Left ventricle myocardium inferior (tissue), 1 donor: ENCODE results near the gene PLEKHH3. TPM values are rescaled to one million over a fixed set of nuclear protein-coding genes. Genes with fewer than 3 reads are reported as not detected.

Experiments
- DNase-seq: peaks from one replicate; pipeline ENCODE4 v3.0.0-alpha.2; 2020
- H3K27ac ChIP-seq: fragments of 200-600 bp; replicated peaks from 2 replicates; pipeline ENCODE4 v1.8.0; 2021
- H3K27me3 ChIP-seq: fragments of 200-600 bp; 2 replicates; pipeline ENCODE4 v1.8.0; 2021; ENCODE audit warnings: low read depth
- H3K36me3 ChIP-seq: fragments of 200-600 bp; 2 replicates; pipeline ENCODE4 v1.8.0; 2021
- H3K4me1 ChIP-seq: fragments of 200-600 bp; 2 replicates; pipeline ENCODE4 v1.8.0; 2021
- H3K4me3 ChIP-seq: fragments of 200-600 bp; 2 replicates; pipeline ENCODE4 v1.8.0; 2021; ENCODE audit warnings: mild to moderate bottlenecking, moderate library complexity
- H3K9me3 ChIP-seq: fragments of 200-600 bp; replicated peaks from 2 replicates; pipeline ENCODE4 v1.8.0; 2021
- intact Hi-C: fragments of 100-400 bp; cut with micrococcal nuclease; formaldehyde crosslinking; loops from one replicate; pipeline ENCODE4 v1.11.0; 2022
- total RNA-seq: library from RNA; stranded (reverse); fragmentation: NEBNext Ultra II Directional; extraction: Animal tissue kit (Norgen Biotek cat#: 25700); gene quantifications from one replicate; pipeline ENCODE4 v1.2.1, GENCODE V29; 2021
- TF ChIP-seq, protein P1 (sequence below): fragments of 200-600 bp; IDR thresholded peaks from 2 replicates; pipeline ENCODE4 v1.8.0; 2021; ENCODE audit warnings: antibody characterized with exemption, mild to moderate bottlenecking, borderline replicate concordance
- donor health status: DM: no; HTN: yes; CAD: no; lungs with severe emphysema.

The PLEKHH3 gene
- total RNA-seq, 1 donor from 2014 or later, result 21.5 TPM

- intact Hi-C loops, result no loop called here
- Histone ChIP-seq H3K36me3 (peaks cover 100% of the 10 kb centered on the region), H3K27ac (no peak overlapping the region)
Measured at GRCh38 chr17:42708588-42708987, 31.8 kb upstream of the PLEKHH3 start.

DNA sequence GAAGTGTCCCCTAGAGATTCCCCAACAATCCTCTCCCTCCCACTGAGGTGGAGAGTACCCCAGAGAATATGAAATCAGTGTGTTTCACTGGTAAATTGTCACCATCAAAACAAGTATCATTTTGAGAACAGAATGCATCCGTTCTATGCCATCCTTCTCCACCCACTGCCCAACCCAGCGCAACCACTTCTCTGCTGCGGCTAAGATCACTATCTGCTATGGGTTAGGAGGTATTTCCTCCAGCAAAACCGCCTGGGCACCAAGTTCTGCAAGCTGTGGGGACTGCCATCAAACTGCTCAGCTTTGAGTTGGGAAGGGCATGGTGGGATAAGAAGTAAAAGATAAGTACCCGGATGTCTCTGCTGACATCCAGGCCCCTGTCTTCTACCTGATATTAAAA lies 29.9 kb upstream of the PLEKHH3 start:
- no peak overlapping the region for H3K4me3 ChIP-seq
- no peaks in the 10 kb centered on the region for H3K27me3 ChIP-seq
- intact Hi-C loops, result no loop called here
- peaks cover 100% of the 10 kb centered on the region for H3K36me3 ChIP-seq
- H3K27ac ChIP-seq, result no peak overlapping the region
- TF ChIP-seq, protein P1, sequence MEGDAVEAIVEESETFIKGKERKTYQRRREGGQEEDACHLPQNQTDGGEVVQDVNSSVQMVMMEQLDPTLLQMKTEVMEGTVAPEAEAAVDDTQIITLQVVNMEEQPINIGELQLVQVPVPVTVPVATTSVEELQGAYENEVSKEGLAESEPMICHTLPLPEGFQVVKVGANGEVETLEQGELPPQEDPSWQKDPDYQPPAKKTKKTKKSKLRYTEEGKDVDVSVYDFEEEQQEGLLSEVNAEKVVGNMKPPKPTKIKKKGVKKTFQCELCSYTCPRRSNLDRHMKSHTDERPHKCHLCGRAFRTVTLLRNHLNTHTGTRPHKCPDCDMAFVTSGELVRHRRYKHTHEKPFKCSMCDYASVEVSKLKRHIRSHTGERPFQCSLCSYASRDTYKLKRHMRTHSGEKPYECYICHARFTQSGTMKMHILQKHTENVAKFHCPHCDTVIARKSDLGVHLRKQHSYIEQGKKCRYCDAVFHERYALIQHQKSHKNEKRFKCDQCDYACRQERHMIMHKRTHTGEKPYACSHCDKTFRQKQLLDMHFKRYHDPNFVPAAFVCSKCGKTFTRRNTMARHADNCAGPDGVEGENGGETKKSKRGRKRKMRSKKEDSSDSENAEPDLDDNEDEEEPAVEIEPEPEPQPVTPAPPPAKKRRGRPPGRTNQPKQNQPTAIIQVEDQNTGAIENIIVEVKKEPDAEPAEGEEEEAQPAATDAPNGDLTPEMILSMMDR, result no peak
- no peaks in the 10 kb centered on the region for H3K9me3 ChIP-seq
- no peaks in the 10 kb centered on the region for H3K4me1 ChIP-seq
- DNase-seq, result no peak

More at GRCh38 chr17:42708588-42708987, 31.8 kb upstream of the PLEKHH3 start:
- H3K9me3 ChIP-seq, result no peaks in the 10 kb centered on the region
- no peak overlapping the region for H3K4me3 ChIP-seq
- no peaks in the 10 kb centered on the region for H3K4me1 ChIP-seq
- no peak for DNase-seq
- TF ChIP-seq, protein P1, result no peak
- no peaks in the 10 kb centered on the region for H3K27me3 ChIP-seq

- H3K27ac ChIP-seq, result no peak overlapping the region
- peaks cover 100% of the 10 kb centered on the region for H3K36me3 ChIP-seq
- TF ChIP-seq, protein P1, result no peak
- no peak overlapping the region for H3K4me3 ChIP-seq
- intact Hi-C loops, result no loop called here
- H3K27me3 ChIP-seq, result no peaks in the 10 kb centered on the region
- DNase-seq, result no peak
- peaks cover under 1% of the 10 kb centered on the region for H3K4me1 ChIP-seq
- no peaks in the 10 kb centered on the region for H3K9me3 ChIP-seq
Measured at GRCh38 chr17:42704837-42705494, 28.2 kb upstream of the PLEKHH3 start.

GRCh38 chr17:42704490-42704836 lies 27.7 kb upstream of the PLEKHH3 start:
- Histone ChIP-seq H3K9me3 (no peaks in the 10 kb centered on the region), H3K4me1 (peaks cover 5% of the 10 kb centered on the region), H3K36me3 (peaks cover 100% of the 10 kb centered on the region), H3K27ac (no peak overlapping the region), H3K4me3 (no peak overlapping the region), H3K27me3 (no peaks in the 10 kb centered on the region)
- no peak for DNase-seq
- TF ChIP-seq, protein P1, result no peak
- intact Hi-C loops, result no loop called here

DNA sequence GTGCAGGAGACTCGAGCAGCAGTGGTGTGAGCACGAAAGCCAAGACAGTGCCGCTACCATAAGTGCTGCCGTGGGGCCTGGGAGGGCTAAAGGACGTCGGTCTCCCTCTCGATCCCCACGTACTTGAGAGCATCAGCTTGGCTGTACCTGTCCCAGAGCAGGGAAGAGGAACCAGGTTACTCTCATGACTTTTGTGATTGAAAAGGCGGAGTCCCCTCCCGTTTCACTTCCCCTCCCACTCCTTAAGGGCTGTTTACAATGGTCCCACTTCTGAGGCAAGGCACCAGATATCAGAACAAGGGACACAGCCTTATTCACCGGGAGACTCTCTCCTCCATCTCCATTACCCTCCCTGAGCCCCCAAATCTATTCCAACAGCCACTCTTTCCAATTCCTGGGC lies 25.7 kb upstream of the PLEKHH3 start:
- Histone ChIP-seq H3K27me3 (no peaks in the 10 kb centered on the region), H3K36me3 (peaks cover 87% of the 10 kb centered on the region), H3K27ac (no peak overlapping the region), H3K9me3 (no peaks in the 10 kb centered on the region), H3K4me1 (peaks cover 15% of the 10 kb centered on the region), H3K4me3 (no peak overlapping the region)
- intact Hi-C loops, result no loop called here
- TF ChIP-seq, protein P1, result no peak
- no peak for DNase-seq
